ENCODE measurements around the gene INVS. TPM values are rescaled to one million over a fixed set of nuclear protein-coding genes. Genes with fewer than 3 reads are reported as not detected.
"Not testable (repeated sequence)": the region's sequence is repeated elsewhere in the genome, so short reads cannot be mapped to it uniquely, and the experiment has no call there.

Gene INVS
- total RNA-seq, 2 donors from 2014 or later, result 17.7 to 29.7 TPM

GRCh38 chr9:100090880-100091279, 8.2 kb upstream of the INVS start:
- intact Hi-C loops (cut with DNase I), result loop anchor here (10.0 kb wide), 1 partner anchor 266 kb away; the partner anchor contains the start of gene NR4A3
- Histone ChIP-seq H3K4me1 (replicated peaks) (no peaks in the 10 kb centered on the region), H3K27me3 (replicated peaks; ENCODE audit: insufficient read depth) (no peaks in the 10 kb centered on the region), H3K36me3 (no peaks in the 10 kb centered on the region), H3K4me3 (no peak overlapping the region), H3K27ac (no peak overlapping the region), H3K9me3 (no peaks in the 10 kb centered on the region)
- DNase-seq (ENCODE audit: low spot score), result no peak
- 98% methylated on average over 1 of the region's 1 CpG for WGBS
- TF ChIP-seq CTCF (IDR thresholded peaks at IDR 0.05), result no peak
- TF ChIP-seq POLR2AphosphoS5 (IDR thresholded peaks at IDR 0.05), result no peak
- TF ChIP-seq POLR2A (IDR thresholded peaks at IDR 0.05), result no peak

DNA sequence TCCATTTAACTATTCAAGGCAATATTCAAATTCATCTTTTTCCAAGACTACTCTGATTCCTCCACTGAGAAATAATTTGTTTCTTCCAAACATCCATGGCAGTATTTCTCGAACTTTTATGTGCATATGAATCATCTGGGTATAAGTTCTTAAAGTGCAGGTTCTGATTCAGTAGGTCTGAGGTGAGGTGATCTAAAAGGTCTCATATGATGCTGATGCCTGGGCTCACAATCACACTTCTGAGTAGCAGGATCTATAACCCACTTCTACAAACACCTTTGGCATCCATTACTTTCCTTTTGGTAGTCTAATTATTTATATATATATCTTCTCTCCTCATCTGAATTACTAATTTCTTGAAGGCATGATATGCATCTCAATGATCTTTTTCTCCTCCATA, 7.4 kb upstream of the INVS start:
- Histone ChIP-seq H3K36me3 (no peaks in the 10 kb centered on the region), H3K9me3 (no peaks in the 10 kb centered on the region), H3K4me3 (no peak overlapping the region), H3K4me1 (replicated peaks) (no peaks in the 10 kb centered on the region), H3K27me3 (replicated peaks; ENCODE audit: insufficient read depth) (no peaks in the 10 kb centered on the region), H3K27ac (no peak overlapping the region)
- intact Hi-C loops (cut with DNase I), result loop anchor here (10.0 kb wide), 1 partner anchor 267 kb away; the partner anchor contains the start of gene NR4A3
- no peak for DNase-seq (ENCODE audit: low spot score)
- WGBS, result 69% methylated on average over 1 of the region's 1 CpG
- TF ChIP-seq POLR2AphosphoS5 (IDR thresholded peaks at IDR 0.05) (no peak), CTCF (IDR thresholded peaks at IDR 0.05) (no peak), POLR2A (IDR thresholded peaks at IDR 0.05) (no peak)

- no peak for TF ChIP-seq POLR2AphosphoS5 (IDR thresholded peaks at IDR 0.05)
- TF ChIP-seq POLR2A (IDR thresholded peaks at IDR 0.05), result no peak
- TF ChIP-seq CTCF (IDR thresholded peaks at IDR 0.05), result no peak
- intact Hi-C loops (cut with DNase I), result loop anchor here (10.0 kb wide), 1 partner anchor 267 kb away; the partner anchor contains the start of gene NR4A3
- H3K4me3 ChIP-seq, result no peak overlapping the region
- no peak overlapping the region for H3K27ac ChIP-seq
- H3K4me1 ChIP-seq (replicated peaks), result peaks cover 3% of the 10 kb centered on the region
- no peak for DNase-seq (ENCODE audit: low spot score)
- WGBS, result 91% methylated on average over 1 of the region's 1 CpG
- H3K9me3 ChIP-seq, result no peaks in the 10 kb centered on the region
- H3K36me3 ChIP-seq, result no peaks in the 10 kb centered on the region
- H3K27me3 ChIP-seq (replicated peaks; ENCODE audit: insufficient read depth), result no peaks in the 10 kb centered on the region
Measured at GRCh38 chr9:100092066-100092465, 7.0 kb upstream of the INVS start.

- H3K27me3 ChIP-seq (replicated peaks; ENCODE audit: insufficient read depth); DNase-seq (ENCODE audit: low spot score); H3K4me3 ChIP-seq; H3K36me3 ChIP-seq; H3K9me3 ChIP-seq; H3K27ac ChIP-seq: not testable (repeated sequence)
- peaks cover 12% of the 10 kb centered on the region for H3K4me1 ChIP-seq (replicated peaks)
- intact Hi-C loops (cut with DNase I), result loop anchor here (10.0 kb wide), 1 partner anchor 270 kb away; the partner anchor contains the start of gene NR4A3
- WGBS, result 98% methylated on average over 2 of the region's 2 CpGs
Measured at GRCh38 chr9:100094411-100094810, 4.6 kb upstream of the INVS start.

DNA sequence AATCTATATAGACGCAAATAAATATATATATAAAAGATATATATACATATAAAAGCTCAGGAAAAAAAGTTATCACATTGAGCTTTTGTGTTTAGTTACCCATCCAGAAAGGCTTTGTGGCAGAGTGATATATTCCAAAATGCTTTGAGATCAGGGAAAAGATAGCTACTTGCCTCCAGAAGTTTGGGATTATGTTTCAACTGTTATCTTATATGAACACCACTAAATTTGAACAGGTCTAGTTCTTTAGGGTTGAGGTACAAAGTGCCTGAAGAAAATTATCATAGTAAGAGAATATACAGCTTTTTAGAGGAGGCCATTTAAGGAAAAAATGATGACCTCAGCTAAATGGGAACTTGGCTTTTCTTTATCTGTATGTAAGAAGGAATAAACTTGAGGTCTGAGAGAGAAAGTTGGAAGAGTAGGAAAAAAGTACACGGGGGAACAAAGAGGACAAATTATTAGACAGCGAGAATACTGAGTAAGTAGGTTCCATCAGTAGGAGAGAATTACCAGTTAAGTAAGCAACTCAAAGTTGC, 2.6 kb upstream of the INVS start:
- H3K9me3 ChIP-seq, result no peaks in the 10 kb centered on the region
- no peaks in the 10 kb centered on the region for H3K27me3 ChIP-seq (replicated peaks; ENCODE audit: insufficient read depth)
- no peak for DNase-seq (ENCODE audit: low spot score)
- H3K4me3 ChIP-seq, result no peak overlapping the region
- 41% methylated on average over 3 of the region's 3 CpGs for WGBS
- no peak overlapping the region for H3K27ac ChIP-seq
- H3K36me3 ChIP-seq, result no peaks in the 10 kb centered on the region
- intact Hi-C loops (cut with DNase I), result loop anchor here (10.0 kb wide), 1 partner anchor 272 kb away; the partner anchor contains the start of gene NR4A3
- peaks cover 17% of the 10 kb centered on the region for H3K4me1 ChIP-seq (replicated peaks)
- TF ChIP-seq POLR2A (IDR thresholded peaks at IDR 0.05) (no peak), CTCF (IDR thresholded peaks at IDR 0.05) (no peak), POLR2AphosphoS5 (IDR thresholded peaks at IDR 0.05) (no peak)

All from prostate gland (tissue), 2 donors.